HL-60/S4 (cell line): ENCODE data around the gene OR1K1.

ENCODE experiments used
- in situ Hi-C: fragments of 300-500 bp; cut with MboI; formaldehyde crosslinking; loops from 2 replicates; pipeline ENCODE4 v1.14.3; 2022; ENCODE audit warnings: low sequenced_read_pairs

The OR1K1 gene

GRCh38 chr9:122800066-122801060 is at the start of gene OR1K1:
Gene OR1K1, plus strand, starts transcription at chr9:122800123. Its CDS starts 0 bp downstream, at chr9:122800123.
- in situ Hi-C loops: loop anchor here (10.0 to 25.0 kb wide), 2 partner anchors 336 to 688 kb away; no protein-coding TSS in a partner anchor

- in situ Hi-C loops: no loop called here
Observed at GRCh38 chr9:122754825-122755224, 45.1 kb upstream of the OR1K1 start.

- in situ Hi-C loops: no loop called here
Observed at GRCh38 chr9:122767817-122768216, 32.1 kb upstream of the OR1K1 start.

DNA sequence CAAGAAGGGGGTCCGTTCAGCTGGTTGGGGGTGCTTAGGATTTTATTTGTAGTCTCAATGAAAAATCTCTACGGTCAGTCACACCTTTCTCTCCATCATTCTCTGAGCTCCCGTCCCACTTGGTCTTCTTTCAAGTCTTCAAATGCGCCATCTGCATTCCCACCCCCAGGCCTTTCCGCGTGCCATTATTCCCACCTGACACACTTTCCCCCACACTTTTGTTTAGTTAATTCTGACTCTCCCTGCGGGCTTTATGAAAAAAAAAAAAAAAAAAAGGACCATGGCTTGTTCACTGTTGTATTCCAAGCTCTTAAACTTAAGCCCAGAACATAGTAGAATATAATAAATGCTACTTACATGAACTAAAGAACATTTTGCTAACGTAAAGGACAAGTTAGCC is 22.9 kb upstream of the OR1K1 start:
- in situ Hi-C loops: no loop called here

GRCh38 chr9:122777935-122778627 is 21.8 kb upstream of the OR1K1 start:
- in situ Hi-C loops: no loop called here

GRCh38 chr9:122779181-122779580 is 20.7 kb upstream of the OR1K1 start:
- in situ Hi-C loops: no loop called here

GRCh38 chr9:122780026-122780425 is 19.9 kb upstream of the OR1K1 start:
- in situ Hi-C loops: no loop called here

GRCh38 chr9:122781671-122782070 is 18.3 kb upstream of the OR1K1 start:
- in situ Hi-C loops: no loop called here

DNA sequence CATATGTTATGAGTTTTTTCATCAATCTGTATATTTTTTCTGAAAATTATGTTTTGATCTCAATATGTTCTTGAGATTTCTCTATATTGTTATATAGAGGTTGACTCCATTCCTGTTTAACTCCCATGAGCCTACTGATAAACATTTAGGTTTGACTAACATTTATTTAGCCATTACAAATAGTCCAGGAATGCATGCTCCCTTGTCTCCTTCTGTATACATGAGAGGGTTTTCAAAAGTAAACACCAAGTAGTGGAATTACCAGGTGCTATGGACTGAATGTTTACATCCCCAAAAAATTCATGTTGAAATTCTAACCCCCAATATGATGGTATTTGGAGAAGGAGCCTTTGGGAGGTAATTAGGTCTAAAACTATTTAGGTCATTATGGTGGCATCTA is 14.7 kb upstream of the OR1K1 start:
- in situ Hi-C loops: no loop called here

- in situ Hi-C loops: no loop called here
Observed at GRCh38 chr9:122786338-122786737, 13.6 kb upstream of the OR1K1 start.

DNA sequence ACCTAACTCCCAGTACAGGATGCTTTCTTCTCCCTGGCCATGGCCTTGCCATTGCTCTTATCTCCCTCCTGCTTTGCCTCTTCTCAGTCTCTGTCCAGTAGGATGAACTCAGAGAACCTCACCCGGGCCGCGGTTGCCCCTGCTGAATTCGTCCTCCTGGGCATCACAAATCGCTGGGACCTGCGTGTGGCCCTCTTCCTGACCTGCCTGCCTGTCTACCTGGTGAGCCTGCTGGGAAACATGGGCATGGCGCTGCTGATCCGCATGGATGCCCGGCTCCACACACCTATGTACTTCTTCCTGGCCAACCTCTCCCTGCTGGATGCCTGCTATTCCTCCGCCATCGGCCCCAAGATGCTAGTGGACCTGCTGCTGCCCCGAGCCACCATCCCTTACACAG is 11.1 kb upstream of the OR1K1 start, which contains the start of gene OR5C1:
TSS of gene OR5C1 (plus strand) at position 103 of the 400 bp plus-strand sequence. CDS start at position 103, 0 bp downstream.
- in situ Hi-C loops: no loop called here

DNA sequence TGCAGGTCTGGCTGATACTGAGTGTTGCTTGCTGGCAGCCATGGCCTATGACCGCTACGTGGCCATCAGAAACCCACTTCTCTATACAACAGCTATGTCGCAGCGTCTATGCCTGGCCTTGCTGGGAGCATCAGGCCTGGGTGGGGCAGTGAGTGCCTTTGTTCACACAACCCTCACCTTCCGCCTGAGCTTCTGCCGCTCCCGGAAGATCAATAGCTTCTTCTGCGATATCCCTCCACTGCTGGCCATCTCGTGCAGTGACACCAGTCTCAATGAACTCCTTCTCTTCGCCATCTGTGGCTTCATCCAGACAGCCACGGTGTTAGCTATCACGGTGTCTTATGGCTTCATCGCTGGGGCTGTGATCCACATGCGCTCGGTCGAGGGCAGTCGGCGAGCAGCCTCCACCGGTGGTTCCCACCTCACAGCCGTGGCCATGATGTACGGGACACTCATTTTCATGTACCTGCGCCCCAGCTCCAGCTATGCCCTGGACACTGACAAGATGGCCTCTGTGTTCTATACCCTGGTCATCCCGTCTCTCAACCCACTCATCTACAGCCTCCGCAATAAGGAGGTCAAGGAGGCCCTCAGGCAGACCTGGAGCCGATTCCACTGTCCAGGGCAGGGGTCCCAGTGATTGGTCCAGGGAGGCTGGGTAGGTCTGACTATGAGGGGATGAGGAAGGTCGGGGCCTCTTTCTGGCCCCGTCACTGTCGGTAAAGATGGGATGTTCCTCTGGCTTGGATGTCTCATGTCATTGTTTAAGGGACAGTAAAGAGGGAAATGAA is 10.5 kb upstream of the OR1K1 start:
- in situ Hi-C loops: no loop called here

DNA sequence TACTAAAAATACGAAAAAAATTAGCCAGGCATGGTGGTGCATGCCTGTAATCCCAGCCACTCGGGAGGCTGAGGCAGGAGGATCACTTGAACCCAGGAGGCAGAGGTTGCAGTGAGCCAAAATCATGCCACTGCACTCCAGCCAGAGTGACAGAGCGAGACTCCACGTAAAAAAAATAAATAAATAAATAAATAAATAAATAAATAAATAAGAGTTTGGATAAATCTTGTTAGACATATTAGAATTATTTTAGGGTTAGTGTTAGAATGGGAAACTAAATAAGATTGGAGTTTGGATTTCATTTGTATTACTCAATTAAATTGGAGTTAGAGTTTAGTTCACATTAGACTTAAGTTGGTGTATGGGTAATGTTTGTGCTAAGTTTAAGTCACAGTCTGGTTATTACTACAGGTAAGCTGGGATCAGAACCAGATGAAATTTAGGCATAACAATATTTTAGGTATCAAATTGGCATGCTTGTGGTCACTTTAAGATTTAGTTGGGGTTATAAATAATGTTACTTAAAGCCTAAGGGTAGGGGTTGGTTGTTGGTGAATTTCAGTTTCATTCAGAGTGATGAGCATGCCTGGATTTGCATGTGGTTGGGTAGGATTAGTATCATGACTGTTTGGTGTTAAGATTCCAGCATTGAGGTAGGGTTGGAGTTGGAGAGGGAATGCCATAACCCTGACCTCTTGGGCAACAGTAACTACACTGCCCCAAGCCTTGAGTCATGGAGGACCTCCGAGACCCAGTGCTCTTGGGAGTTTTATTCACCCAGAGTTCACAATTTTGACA is 7.9 kb upstream of the OR1K1 start:
- in situ Hi-C loops: no loop called here

DNA sequence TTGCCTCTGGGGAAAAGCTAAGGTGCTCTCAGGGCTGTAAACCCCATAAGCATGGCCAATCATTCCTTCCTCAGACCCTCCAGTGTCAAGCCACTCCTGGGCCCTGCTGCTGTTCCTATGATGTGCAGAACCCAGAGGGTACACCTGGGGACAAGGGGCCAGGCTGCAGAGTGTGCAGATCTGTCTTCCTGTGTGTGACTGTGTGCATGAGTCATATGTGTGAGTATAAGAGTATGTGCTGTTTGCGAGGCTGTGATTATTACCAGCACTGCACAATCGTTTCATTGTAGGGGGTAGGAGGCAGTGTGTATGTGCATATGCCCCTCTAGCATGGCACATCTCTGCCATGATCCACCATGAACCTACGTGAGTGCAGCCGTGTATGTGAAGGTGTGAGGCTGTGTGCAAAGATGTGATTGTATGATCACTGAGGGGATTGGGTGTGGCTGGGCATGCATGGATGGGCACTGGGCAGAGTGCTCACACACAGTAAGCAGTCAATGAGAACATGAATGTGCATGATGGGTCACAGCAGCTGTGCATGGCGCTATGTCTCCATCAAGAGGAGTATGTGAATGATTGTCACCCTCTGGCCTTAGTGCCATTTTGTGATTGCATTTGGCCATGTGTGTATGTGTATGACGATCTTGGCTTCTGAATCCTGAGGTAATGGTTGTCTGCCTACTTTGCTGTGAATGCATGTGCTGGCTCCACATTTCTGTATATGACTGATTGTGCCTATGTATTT is 2.4 kb upstream of the OR1K1 start:
- in situ Hi-C loops: no loop called here

GRCh38 chr9:122806661-122807060 is 6.7 kb downstream of the OR1K1 start:
- in situ Hi-C loops: loop anchor here (10.0 to 25.0 kb wide), 2 partner anchors 342 to 694 kb away; no protein-coding TSS in a partner anchor

GRCh38 chr9:122807271-122807900 is 7.5 kb downstream of the OR1K1 start:
- in situ Hi-C loops: loop anchor here (10.0 to 25.0 kb wide), 2 partner anchors 343 to 695 kb away; no protein-coding TSS in a partner anchor

DNA sequence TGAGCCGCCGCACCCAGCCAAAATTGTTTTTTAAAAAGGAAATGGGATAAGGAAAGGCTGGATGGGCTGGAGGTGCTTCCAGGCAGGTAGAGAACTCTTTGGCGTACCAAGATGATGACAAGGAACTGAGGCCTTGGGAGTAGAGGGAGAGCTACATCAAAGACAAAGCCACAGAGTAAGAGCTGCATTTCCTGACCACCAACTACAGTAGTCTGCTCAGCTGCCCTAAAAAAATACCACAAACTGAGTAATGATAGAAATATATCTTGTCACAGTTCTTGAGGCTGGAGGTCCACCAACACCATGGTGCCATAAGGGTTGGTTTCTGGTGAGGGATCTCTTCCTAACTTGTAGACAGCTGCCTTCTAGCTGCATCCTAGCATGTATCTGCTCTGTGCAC is 8.2 kb downstream of the OR1K1 start:
- in situ Hi-C loops: loop anchor here (10.0 to 25.0 kb wide), 2 partner anchors 343 to 696 kb away; no protein-coding TSS in a partner anchor

DNA sequence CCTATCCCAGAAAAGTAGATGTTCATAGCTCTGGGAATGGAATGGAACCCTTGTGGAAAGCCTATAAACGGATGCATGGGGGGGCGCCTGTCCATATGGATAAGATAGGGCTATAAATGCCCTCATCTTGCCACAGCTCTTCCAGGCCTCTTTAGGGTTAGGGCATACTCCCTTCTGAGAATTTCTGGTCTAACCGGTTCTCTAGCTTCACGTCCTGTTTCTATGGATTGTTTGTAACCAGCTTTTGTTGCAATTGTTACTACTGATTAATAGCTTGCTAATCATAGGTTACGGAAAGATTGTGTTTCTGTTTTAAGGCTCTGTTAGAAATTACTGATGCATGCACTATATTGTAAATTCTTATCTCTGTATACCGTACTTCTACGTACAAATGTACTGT is 9.3 kb downstream of the OR1K1 start:
- in situ Hi-C loops: loop anchor here (10.0 to 25.0 kb wide), 2 partner anchors 344 to 697 kb away; no protein-coding TSS in a partner anchor
